DND-41 (cell line): ENCODE results near the gene RAPGEF5.

ENCODE experiments used
- CTCF ChIP-seq: IDR thresholded peaks from 2 replicates; pipeline ENCODE4 v1.5.1; 2012; ENCODE audit warnings: borderline replicate concordance, low read length, moderate library complexity, mild to moderate bottlenecking; ENCODE audit not compliant: poor library complexity, severe bottlenecking; ENCODE audit errors: extremely low read depth
- EZH2 ChIP-seq: IDR thresholded peaks from 3 replicates; pipeline ENCODE4 v1.6.1; 2012; ENCODE audit warnings: borderline replicate concordance, low read depth, mild to moderate bottlenecking, moderate library complexity, low read length, inconsistent platforms; ENCODE audit not compliant: severe bottlenecking

GRCh38 chr7:22380333-22380732, 23.4 kb upstream of the RAPGEF5 start:
- TF ChIP-seq CTCF (no peak), EZH2 (no peak)
